H9 (cell line): ENCODE data around the gene RNF32. TPM values are rescaled to one million over a fixed set of nuclear protein-coding genes. Genes with fewer than 3 reads are reported as not detected.

Experiments
- DNase-seq: peaks from one replicate; pipeline ENCODE4 v3.0.0-alpha.2; 2017
- H2AFZ ChIP-seq: one replicate; pipeline ENCODE4 v1.6.1; 2013; ENCODE audit warnings: mild to moderate bottlenecking, low read length, control low read depth, moderate library complexity
- H2AK5ac ChIP-seq: 2 replicates; pipeline ENCODE4 v1.6.1; 2013; ENCODE audit warnings: low read length, control low read depth, mixed read lengths; ENCODE audit not compliant: insufficient read length
- H2BK120ac ChIP-seq: one replicate; pipeline ENCODE4 v1.6.1; 2013; ENCODE audit warnings: low read depth, mild to moderate bottlenecking, low read length, control low read depth, inconsistent platforms; ENCODE audit not compliant: poor library complexity, severe bottlenecking
- H2BK12ac ChIP-seq: 2 replicates; pipeline ENCODE4 v1.6.1; 2013; ENCODE audit warnings: low read length, control low read depth, mixed read lengths, low read depth; ENCODE audit not compliant: insufficient read length
- H2BK15ac ChIP-seq: 2 replicates; pipeline ENCODE4 v1.6.1; 2013; ENCODE audit warnings: low read depth, low read length, control low read depth
- H2BK20ac ChIP-seq: one replicate; pipeline ENCODE4 v1.6.1; 2013; ENCODE audit warnings: low read depth, mild to moderate bottlenecking, low read length, control low read depth, inconsistent platforms; ENCODE audit not compliant: poor library complexity, severe bottlenecking
- H2BK5ac ChIP-seq: 2 replicates; pipeline ENCODE4 v1.6.1; 2013; ENCODE audit warnings: low read length, control low read depth, mixed read lengths; ENCODE audit not compliant: insufficient read length
- H3K14ac ChIP-seq: 2 replicates; pipeline ENCODE4 v1.6.1; 2013; ENCODE audit warnings: low read length, control low read depth; ENCODE audit not compliant: insufficient read depth
- H3K18ac ChIP-seq: 2 replicates; pipeline ENCODE4 v1.6.1; 2013; ENCODE audit warnings: low read depth, mild to moderate bottlenecking, mixed read lengths, low read length, control low read depth; ENCODE audit not compliant: insufficient read length
- H3K23ac ChIP-seq: 2 replicates; pipeline ENCODE4 v1.6.1; 2013; ENCODE audit warnings: low read length, control low read depth, mixed read lengths, low read depth; ENCODE audit not compliant: insufficient read length
- H3K23me2 ChIP-seq: 2 replicates; pipeline ENCODE4 v1.6.1; 2013; ENCODE audit warnings: low read depth, mild to moderate bottlenecking, mixed read lengths, low read length, control low read depth; ENCODE audit not compliant: insufficient read length, poor library complexity, severe bottlenecking
- H3K27ac ChIP-seq: 2 replicates; pipeline ENCODE4 v1.5.1; 2013; ENCODE audit warnings: low read length, control low read depth, mixed read lengths, low read depth; ENCODE audit not compliant: insufficient read length
- H3K27me3 ChIP-seq: 2 replicates; pipeline ENCODE4 v1.6.1; 2013; ENCODE audit warnings: low read length, control low read depth, inconsistent platforms; ENCODE audit not compliant: insufficient read depth
- H3K4ac ChIP-seq: 2 replicates; pipeline ENCODE4 v1.6.1; 2013; ENCODE audit warnings: low read depth, mild to moderate bottlenecking, control low read depth, inconsistent platforms, low read length, moderate library complexity
- H3K4me1 ChIP-seq: 2 replicates; pipeline ENCODE4 v1.6.1; 2013; ENCODE audit warnings: low read length, control low read depth, inconsistent platforms; ENCODE audit not compliant: insufficient read depth
- H3K4me2 ChIP-seq: 2 replicates; pipeline ENCODE4 v1.6.1; 2013; ENCODE audit warnings: low read length, control low read depth, mixed read lengths; ENCODE audit not compliant: insufficient read length, insufficient read depth
- H3K56ac ChIP-seq: 2 replicates; pipeline ENCODE4 v1.6.1; 2013; ENCODE audit warnings: low read depth, mild to moderate bottlenecking, mixed read lengths, low read length, control low read depth; ENCODE audit not compliant: insufficient read length
- H3K79me1 ChIP-seq: 2 replicates; pipeline ENCODE4 v1.6.1; 2013; ENCODE audit warnings: low read depth, mild to moderate bottlenecking, moderate library complexity, low read length, control low read depth, inconsistent platforms; ENCODE audit not compliant: insufficient read depth, poor library complexity, severe bottlenecking
- H3K79me2 ChIP-seq: 2 replicates; pipeline ENCODE4 v1.6.1; 2013; ENCODE audit warnings: low read length, control low read depth, inconsistent platforms; ENCODE audit not compliant: insufficient read depth
- H3K9ac ChIP-seq: 2 replicates; pipeline ENCODE4 v1.6.1; 2013; ENCODE audit warnings: low read length, control low read depth, mixed read lengths; ENCODE audit not compliant: insufficient read length; ENCODE audit errors: extremely low read depth
- H3K9me3 ChIP-seq: one replicate; pipeline ENCODE4 v1.6.1; 2013; ENCODE audit warnings: low read depth, low read length, inconsistent platforms; ENCODE audit not compliant: control insufficient read depth
- H3T11ph ChIP-seq: one replicate; pipeline ENCODE4 v1.6.1; 2013; ENCODE audit warnings: mild to moderate bottlenecking, low read length, control low read depth, inconsistent platforms
- H4K20me1 ChIP-seq: one replicate; pipeline ENCODE4 v1.6.1; 2013; ENCODE audit not compliant: control insufficient read depth, insufficient read length, insufficient read depth
- H4K5ac ChIP-seq: 2 replicates; pipeline ENCODE4 v1.6.1; 2013; ENCODE audit warnings: low read depth, mild to moderate bottlenecking, mixed read lengths, low read length, control low read depth; ENCODE audit not compliant: insufficient read length
- H4K8ac ChIP-seq: replicated peaks from 2 replicates; pipeline ENCODE4 v1.6.1; 2013; ENCODE audit warnings: low read length, control low read depth, mixed read lengths, low read depth; ENCODE audit not compliant: insufficient read length
- H4K91ac ChIP-seq: 2 replicates; pipeline ENCODE4 v1.6.1; 2013; ENCODE audit warnings: low read depth, mild to moderate bottlenecking, moderate library complexity, mixed read lengths, low read length, control low read depth; ENCODE audit not compliant: insufficient read length
- H3K27ac Mint-ChIP-seq, 3 experiments: 2 replicates in 2 of 3; 3 replicates in 1 of 3; pipeline ENCODE4 v1.8.0; 2020 to 2021; ENCODE audit warnings: mixed read lengths in 3 of 3, mild to moderate bottlenecking in 1 of 3, moderate library complexity in 1 of 3
- H3K27me3 Mint-ChIP-seq: 2 replicates; pipeline ENCODE4 v1.8.0; 2021; ENCODE audit warnings: low read depth, mild to moderate bottlenecking, moderate library complexity, mixed read lengths
- H3K36me3 Mint-ChIP-seq, 3 experiments: 2 replicates in 2 of 3; 3 replicates in 1 of 3; pipeline ENCODE4 v1.8.0; 2020 to 2021; ENCODE audit warnings: low read depth in 3 of 3, mixed read lengths in 3 of 3; ENCODE audit not compliant: insufficient read depth in 1 of 3
- H3K4me1 Mint-ChIP-seq, 2 experiments: 2 replicates each; pipeline ENCODE4 v1.8.0; 2020; ENCODE audit warnings: mixed read lengths in 2 of 2
- H3K4me3 Mint-ChIP-seq, 2 experiments: 2 replicates in 1 of 2; 3 replicates in 1 of 2; pipeline ENCODE4 v1.8.0; 2020 to 2021; ENCODE audit warnings: mild to moderate bottlenecking in 2 of 2, mixed read lengths in 2 of 2, moderate library complexity in 1 of 2
- H3K9me3 Mint-ChIP-seq, 2 experiments: 2 replicates in 1 of 2; 3 replicates in 1 of 2; pipeline ENCODE4 v1.8.0; 2020; ENCODE audit warnings: mild to moderate bottlenecking in 2 of 2, mixed read lengths in 2 of 2, moderate library complexity in 1 of 2
- WGBS: extraction: QIAGEN DNeasy Blood & Tissue Kit; methylation state at CpG from one replicate; pipeline ENCODE4 v1.1.7; 2013; ENCODE audit warnings: missing lambda C conversion rate, low lambda C conversion rate, mixed read lengths; ENCODE audit not compliant: insufficient read length; ENCODE audit errors: extremely low coverage; 5-methylcytosine and 5-hydroxymethylcytosine counted together
- total RNA-seq: library from RNA; stranded (reverse); gene quantifications from 2 replicates; pipeline ENCODE4 v1.2.1, GENCODE V29; 2021
- TF ChIP-seq, protein P1 (sequence below): fragments of 200-600 bp; sonication (generic); conservative IDR thresholded peaks from 3 replicates; pipeline ENCODE4 v1.8.0; 2021; ENCODE audit warnings: antibody characterized with exemption, mild to moderate bottlenecking

RNF32 gene
- total RNA-seq, 1 experiment from 2014 or later, result 0.90 TPM

DNA sequence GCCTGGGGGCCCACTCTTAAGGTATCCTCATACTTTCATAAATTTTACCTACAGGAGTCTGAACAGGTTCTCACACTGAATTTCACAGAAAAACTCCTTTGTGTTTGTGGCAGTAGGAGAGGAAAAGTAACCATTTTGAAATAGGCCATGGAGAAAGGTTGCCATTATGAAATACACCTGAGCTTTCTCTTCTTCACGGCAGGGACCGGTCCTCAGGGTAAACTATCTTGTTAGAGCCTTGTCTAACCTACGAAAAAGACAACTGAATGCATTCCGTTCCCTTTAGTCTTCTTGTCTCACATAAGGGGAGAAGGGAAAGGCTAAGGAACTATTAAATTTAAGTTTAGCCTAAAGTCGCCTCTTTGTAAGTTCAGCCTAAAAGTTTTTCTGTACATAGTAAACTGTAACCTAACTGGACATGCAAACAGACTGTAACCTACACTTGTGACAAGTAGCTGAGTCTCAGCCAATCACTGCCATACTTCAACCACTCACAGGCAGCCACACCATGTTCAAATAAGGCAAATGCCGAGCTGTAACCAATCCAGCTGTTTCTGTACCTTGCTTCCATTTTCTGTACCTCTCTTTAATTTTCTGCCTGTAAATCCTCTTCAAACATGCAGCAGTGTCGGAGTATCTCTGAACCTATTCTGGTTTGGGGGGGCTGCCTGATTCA lies 14.2 kb upstream of the RNF32 start:
- Histone ChIP-seq H3K23ac (no peak overlapping the region), H3K9me3 (no peaks in the 10 kb centered on the region), H3K4me1 (no peaks in the 10 kb centered on the region), H3K4me2 (no peak overlapping the region), H3K23me2 (no peaks in the 10 kb centered on the region), H4K5ac (no peak overlapping the region), H2BK20ac (no peak overlapping the region), H2AK5ac (no peak overlapping the region), H3K27ac (no peak overlapping the region), H3K9ac (no peak overlapping the region), H2AFZ (no peak overlapping the region), H3K4ac (no peak overlapping the region), H2BK12ac (no peak overlapping the region), H4K91ac (no peak overlapping the region), H2BK120ac (no peak overlapping the region), H3K79me2 (0 out of 2 replicates have a peak, but pooled peaks cover 1% of the 10 kb centered on the region), H3K79me1 (no peaks in the 10 kb centered on the region), H4K8ac (no peak overlapping the region), H2BK15ac (no peak overlapping the region), H3K14ac (no peak overlapping the region), H3K56ac (no peak overlapping the region), H3T11ph (no peak overlapping the region), H3K27me3 (no peaks in the 10 kb centered on the region), H4K20me1 (no peaks in the 10 kb centered on the region), H2BK5ac (no peak overlapping the region), H3K18ac (no peak overlapping the region)
- no CpG with 5 or more reads among the region's 7 CpGs for WGBS
- H3K9me3 Mint-ChIP-seq, result peaks cover 32 to 38% of the 10 kb centered on the region in 2 experiments
- peaks cover 5 to 9% of the 10 kb centered on the region in 2 experiments for H3K4me1 Mint-ChIP-seq
- DNase-seq, result no peak
- no peak overlapping the region for H3K27ac Mint-ChIP-seq
- H3K4me3 Mint-ChIP-seq, result no peak overlapping the region
- TF ChIP-seq, protein P1, sequence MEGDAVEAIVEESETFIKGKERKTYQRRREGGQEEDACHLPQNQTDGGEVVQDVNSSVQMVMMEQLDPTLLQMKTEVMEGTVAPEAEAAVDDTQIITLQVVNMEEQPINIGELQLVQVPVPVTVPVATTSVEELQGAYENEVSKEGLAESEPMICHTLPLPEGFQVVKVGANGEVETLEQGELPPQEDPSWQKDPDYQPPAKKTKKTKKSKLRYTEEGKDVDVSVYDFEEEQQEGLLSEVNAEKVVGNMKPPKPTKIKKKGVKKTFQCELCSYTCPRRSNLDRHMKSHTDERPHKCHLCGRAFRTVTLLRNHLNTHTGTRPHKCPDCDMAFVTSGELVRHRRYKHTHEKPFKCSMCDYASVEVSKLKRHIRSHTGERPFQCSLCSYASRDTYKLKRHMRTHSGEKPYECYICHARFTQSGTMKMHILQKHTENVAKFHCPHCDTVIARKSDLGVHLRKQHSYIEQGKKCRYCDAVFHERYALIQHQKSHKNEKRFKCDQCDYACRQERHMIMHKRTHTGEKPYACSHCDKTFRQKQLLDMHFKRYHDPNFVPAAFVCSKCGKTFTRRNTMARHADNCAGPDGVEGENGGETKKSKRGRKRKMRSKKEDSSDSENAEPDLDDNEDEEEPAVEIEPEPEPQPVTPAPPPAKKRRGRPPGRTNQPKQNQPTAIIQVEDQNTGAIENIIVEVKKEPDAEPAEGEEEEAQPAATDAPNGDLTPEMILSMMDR, result no peak
- H3K27me3 Mint-ChIP-seq, result peaks cover 4% of the 10 kb centered on the region; the same call in 1 of the 2 replicates
- peaks cover 20 to 38% (median 30%) of the 10 kb centered on the region in 3 experiments for H3K36me3 Mint-ChIP-seq
